Measurements from ENCODE around the gene CANX.

The CANX gene

DNA sequence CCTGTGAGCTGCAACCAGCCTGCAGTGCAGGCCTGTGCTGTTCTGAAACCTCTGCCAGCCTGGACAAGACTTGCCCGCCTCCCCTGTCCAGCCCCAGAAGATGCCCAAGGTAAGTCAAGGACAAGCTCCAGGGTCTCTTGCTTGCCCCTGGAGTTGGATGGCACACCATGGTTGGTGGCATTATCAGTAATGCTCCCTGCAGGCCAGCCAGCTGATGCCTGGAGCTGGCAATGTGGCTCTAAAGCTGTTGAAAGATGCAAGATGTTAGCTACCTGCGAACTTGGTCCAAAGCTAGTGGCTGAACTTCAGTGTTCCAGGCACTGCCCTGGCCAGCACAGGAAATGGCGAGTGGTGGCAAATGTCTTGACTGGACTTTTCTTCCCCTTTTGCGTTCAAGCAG is 81.1 kb downstream of the CANX start:
- no peak for DNase-seq

DNA sequence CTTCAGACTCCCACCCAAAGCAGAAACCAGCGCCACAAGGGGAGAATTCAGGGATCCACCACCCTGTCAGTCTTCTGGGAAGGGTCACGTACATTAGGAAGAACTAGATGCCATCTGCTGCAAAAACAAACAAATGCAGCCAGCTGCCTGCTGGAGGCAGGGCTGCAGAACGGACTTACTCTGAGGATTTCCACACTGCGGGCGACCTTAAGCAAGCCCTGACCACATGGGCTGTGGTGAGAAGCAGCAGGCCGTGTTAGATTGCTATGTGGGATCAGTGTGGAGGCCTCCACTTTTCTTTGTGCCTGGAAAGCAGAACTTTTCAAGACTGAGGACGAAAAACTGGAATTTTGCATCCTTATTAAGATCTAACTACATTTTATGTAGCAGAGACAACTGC is 81.6 kb downstream of the CANX start:
- no peak for DNase-seq
